SH-SY5Y (cell line): ENCODE measurements around the gene DOP1A.
A peak's percentile ranks its signal among the peaks of the same experiment; 100 is the strongest.

ENCODE experiments used
- GATA2 ChIP-seq: IDR thresholded peaks from 2 replicates; pipeline ENCODE4 v1.6.1; 2011; ENCODE audit warnings: mild to moderate bottlenecking, low read depth, low read length
- GATA3 ChIP-seq: IDR thresholded peaks from 2 replicates; pipeline ENCODE4 v1.6.1; 2011; ENCODE audit warnings: low read depth, mild to moderate bottlenecking, low read length, moderate library complexity

Gene DOP1A

GRCh38 chr6:83108378-83108777 is 40.9 kb downstream of the DOP1A start:
- TF ChIP-seq GATA2 (no peak), GATA3 (no peak)

GRCh38 chr6:83113258-83113657 is 45.8 kb downstream of the DOP1A start:
- TF ChIP-seq GATA3 (no peak), GATA2 (no peak)

- TF ChIP-seq GATA2, result no peak
- no peak for TF ChIP-seq GATA3
Observed at GRCh38 chr6:83114164-83114563, 46.7 kb downstream of the DOP1A start.

GRCh38 chr6:83117802-83118201 is 50.3 kb downstream of the DOP1A start:
- no peak for TF ChIP-seq GATA3

GRCh38 chr6:83119742-83120300 is 52.4 kb downstream of the DOP1A start:
- no peak for TF ChIP-seq GATA3
- TF ChIP-seq GATA2, result no peak

GRCh38 chr6:83124553-83124952 is 57.1 kb downstream of the DOP1A start:
- TF ChIP-seq GATA3 (no peak), GATA2 (no peak)

DNA sequence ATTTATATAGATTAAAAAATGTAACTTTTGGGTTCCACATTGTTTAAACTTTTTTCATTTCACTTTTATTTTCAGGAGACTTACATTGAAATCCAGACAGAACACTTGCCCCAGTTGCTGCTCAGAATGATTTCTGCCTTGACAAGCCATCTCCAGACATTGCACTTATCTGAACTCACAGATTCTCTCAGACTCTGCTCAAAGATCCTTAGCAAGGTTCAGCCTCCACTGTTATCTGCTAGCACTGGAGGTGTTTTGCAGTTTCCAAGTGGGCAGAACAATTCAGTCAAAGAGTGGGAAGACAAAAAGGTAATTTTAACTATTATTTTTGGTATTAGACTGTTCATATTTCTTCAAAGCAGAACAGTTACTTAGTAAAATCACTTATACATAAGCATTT is 58.0 kb downstream of the DOP1A start:
- no peak for TF ChIP-seq GATA2
- no peak for TF ChIP-seq GATA3

DNA sequence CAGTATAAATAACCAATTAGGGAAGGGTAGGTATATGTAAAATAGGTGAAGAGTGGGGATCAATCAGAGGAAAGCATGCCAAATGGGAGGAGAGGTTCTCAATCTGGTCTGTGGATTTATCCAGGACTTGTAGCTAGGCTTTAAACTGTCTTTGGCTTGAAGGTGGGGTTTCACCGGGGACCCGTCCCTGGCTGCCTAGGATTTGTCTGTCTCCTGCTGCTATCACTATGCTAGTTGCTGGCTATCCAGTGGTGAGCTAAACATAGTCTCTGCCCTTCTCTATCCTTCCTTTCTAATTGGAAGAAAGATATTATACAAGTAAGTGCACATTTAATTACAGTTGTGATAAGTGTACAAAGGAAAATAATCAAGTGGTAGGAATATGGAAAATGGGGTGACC is 58.8 kb downstream of the DOP1A start:
- no peak for TF ChIP-seq GATA3
- no peak for TF ChIP-seq GATA2

- no peak for TF ChIP-seq GATA2
- TF ChIP-seq GATA3, result no peak
Observed at GRCh38 chr6:83126807-83127206, 59.3 kb downstream of the DOP1A start.

- peak; percentile 70 for TF ChIP-seq GATA2
- 0 out of 2 replicates have a peak, but pooled peaks have one; percentile 29 for TF ChIP-seq GATA3
Observed at GRCh38 chr6:83127258-83127657, 59.8 kb downstream of the DOP1A start.

DNA sequence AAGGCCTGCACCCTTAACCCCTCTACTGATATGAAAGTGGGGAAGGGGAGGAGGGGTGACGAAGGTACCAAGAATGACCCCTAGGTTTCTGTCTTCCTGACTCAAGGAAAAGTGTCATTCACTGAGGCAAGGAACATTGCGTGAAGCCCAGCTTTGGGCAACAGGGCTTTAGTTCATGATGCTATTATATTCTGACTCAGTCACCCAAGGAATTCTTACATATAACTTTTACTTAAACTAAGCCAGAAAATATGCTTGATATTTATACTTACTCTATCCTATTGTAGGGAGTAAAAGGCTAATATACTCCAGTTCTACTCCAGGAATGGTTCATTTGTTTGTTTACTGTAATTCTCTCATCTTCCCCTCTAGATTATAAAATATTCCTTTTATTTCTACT is 60.5 kb downstream of the DOP1A start:
- TF ChIP-seq GATA2, result no peak
- no peak for TF ChIP-seq GATA3

DNA sequence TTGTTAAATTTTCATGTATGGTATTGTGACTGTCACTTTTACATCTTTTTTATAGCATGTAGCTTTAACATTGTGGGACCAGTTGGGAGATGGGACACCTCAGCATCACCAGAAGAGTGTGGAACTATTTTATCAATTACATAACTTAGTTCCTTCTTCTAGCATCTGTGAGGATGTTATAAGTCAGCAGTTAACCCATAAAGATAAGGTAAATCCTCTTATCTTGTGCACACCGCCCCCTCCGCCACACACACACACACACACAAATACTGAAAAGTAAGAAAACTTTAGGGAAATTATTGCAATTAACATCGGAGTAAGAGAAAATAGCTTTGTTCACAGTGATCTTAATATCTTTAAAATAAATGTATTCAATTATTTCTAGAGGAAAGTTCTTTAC is 64.7 kb downstream of the DOP1A start:
- no peak for TF ChIP-seq GATA3
- TF ChIP-seq GATA2, result no peak

DNA sequence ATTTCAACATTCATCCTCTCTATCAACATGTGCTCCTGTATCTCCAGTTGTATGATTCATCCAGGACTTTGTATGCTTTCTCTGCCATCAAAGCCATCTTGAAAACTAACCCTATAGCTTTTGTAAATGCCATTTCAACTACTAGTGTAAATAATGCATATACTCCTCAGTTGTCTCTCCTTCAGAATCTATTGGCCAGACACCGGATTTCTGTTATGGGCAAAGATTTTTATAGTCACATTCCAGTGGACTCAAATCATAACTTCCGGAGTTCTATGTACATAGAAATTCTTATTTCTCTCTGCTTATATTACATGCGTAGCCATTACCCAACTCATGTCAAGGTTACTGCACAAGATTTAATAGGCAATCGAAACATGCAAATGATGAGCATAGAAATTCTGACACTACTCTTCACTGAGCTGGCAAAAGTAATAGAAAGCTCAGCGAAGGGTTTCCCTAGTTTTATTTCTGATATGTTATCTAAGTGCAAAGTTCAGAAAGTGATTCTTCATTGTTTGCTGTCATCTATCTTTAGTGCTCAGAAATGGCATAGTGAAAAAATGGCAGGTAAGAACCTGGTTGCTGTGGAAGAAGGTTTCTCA is 70.7 kb downstream of the DOP1A start:
- no peak for TF ChIP-seq GATA2
- TF ChIP-seq GATA3, result no peak

- TF ChIP-seq GATA3 (no peak), GATA2 (no peak)
Observed at GRCh38 chr6:83138758-83139157, 71.3 kb downstream of the DOP1A start.

GRCh38 chr6:83151114-83151513 is 83.6 kb downstream of the DOP1A start:
- TF ChIP-seq GATA3 (no peak), GATA2 (no peak)

- TF ChIP-seq GATA3 (no peak), GATA2 (no peak)
Observed at GRCh38 chr6:83152913-83153312, 85.4 kb downstream of the DOP1A start.
